HCT116 (cell line): ENCODE data around the gene PTPRC. TPM values are rescaled to one million over a fixed set of nuclear protein-coding genes. Genes with fewer than 3 reads are reported as not detected.

Experiments
- ATAC-seq: fragments of 200-7000 bp; cut with Tn5 transposase; 2 replicates; pipeline ENCODE4 v1.9.1; 2020; ENCODE audit warnings: mild to moderate bottlenecking, moderate library complexity
- BruUV-seq: library from RNA; stranded (reverse); fragments of 400-500 nt; replicated peaks from 2 replicates; lab custom pipeline; 2021; lab: Mats Ljungman, UMichigan
- CTCF ChIA-PET: fragments of 300-600 bp; sonication (Branson Sonifier 250); formaldehyde crosslinking; loops from one replicate; lab custom pipeline; 2021; ENCODE audit warnings: antibody characterized with exemption; lab: Charles Lee
- POLR2A ChIA-PET: fragments of 300-600, 350-600 bp; sonication (Branson Sonifier 250); formaldehyde crosslinking; loops from one replicate; lab custom pipeline; 2021; ENCODE audit warnings: antibody characterized with exemption; lab: Charles Lee
- RAD21 ChIA-PET, 2 experiments: fragments of 300-600 bp; sonication (Branson Sonifier 250); formaldehyde crosslinking; loops; one replicate each; lab custom pipeline; 2023; ENCODE audit warnings: low total read pairs in 2 of 2; ENCODE audit not compliant: uncharacterized antibody in 2 of 2, unreplicated experiment in 2 of 2, low non-redundant PET in 1 of 2; lab: Charles Lee
- DNase-seq: peaks from one replicate; pipeline ENCODE4 v3.0.0-alpha.2; 2010; ENCODE audit warnings: low read depth, low spot score
- H2AFZ ChIP-seq: fragments of 200-600 bp; shearing (Covaris generic), sonication (generic); 2 replicates; pipeline ENCODE4 v1.6.1; 2017; ENCODE audit warnings: low read depth, mixed run types, mixed read lengths, antibody characterized with exemption, low read length; ENCODE audit not compliant: poor library complexity, severe bottlenecking
- H3K27ac ChIP-seq: 2 replicates; pipeline ENCODE4 v1.5.1; 2012; ENCODE audit warnings: low read depth, low read length
- H3K27me3 ChIP-seq: fragments of 200-600 bp; sonication (generic); 2 replicates; pipeline ENCODE4 v1.6.1; 2016; ENCODE audit warnings: mixed run types, low read length, mixed read lengths; ENCODE audit not compliant: insufficient read depth
- H3K36me3 ChIP-seq, 2 experiments: fragments of 200-500 bp in 1 of 2; fragments of 200-600 bp in 1 of 2; sonication (Bioruptor generic) in 1 of 2; sonication (generic) in 1 of 2; 2 replicates each; pipeline versions ENCODE4 v1.5.1 to v1.6.1; 2014 to 2016; ENCODE audit warnings: low read length in 2 of 2, inconsistent platforms in 1 of 2, mixed read lengths in 1 of 2, mixed run types in 1 of 2; ENCODE audit not compliant: insufficient read depth in 2 of 2, control insufficient read depth in 1 of 2
- H3K4me1 ChIP-seq, 2 experiments: fragments of 200-600 bp in 1 of 2; sonication (generic) in 1 of 2; 2 replicates each; pipeline versions ENCODE4 v1.5.1 to v1.6.1; 2012 to 2017; ENCODE audit warnings: low read length in 2 of 2, inconsistent platforms in 1 of 2, mild to moderate bottlenecking in 1 of 2, mixed read lengths in 1 of 2, mixed run types in 1 of 2, moderate library complexity in 1 of 2; ENCODE audit not compliant: insufficient read depth in 2 of 2, control insufficient read depth in 1 of 2
- H3K4me2 ChIP-seq: fragments of 200-600 bp; sonication (generic); 2 replicates; pipeline ENCODE4 v1.6.1; 2017; ENCODE audit warnings: mixed run types, low read length, mixed read lengths
- H3K4me3 ChIP-seq, 2 experiments: fragments of 200-600 bp in 1 of 2; sonication (generic) in 1 of 2; replicated peaks in 1 of 2; 2 replicates each; pipeline ENCODE4 v1.5.1; 2011 to 2016; ENCODE audit warnings: low read length in 2 of 2, control low read depth in 1 of 2, low read depth in 1 of 2, mild to moderate bottlenecking in 1 of 2, mixed read lengths in 1 of 2, mixed run types in 1 of 2
- H3K79me2 ChIP-seq: fragments of 200-600 bp; sonication (generic); 2 replicates; pipeline ENCODE4 v1.6.1; 2017; ENCODE audit warnings: mild to moderate bottlenecking, mixed run types, low read length, moderate library complexity, mixed read lengths; ENCODE audit not compliant: insufficient read depth
- H3K9ac ChIP-seq: fragments of 200-600 bp; sonication (generic); 2 replicates; pipeline ENCODE4 v1.6.1; 2016; ENCODE audit warnings: low read length, mixed read lengths
- H3K9me2 ChIP-seq: fragments of 200-600 bp; sonication (generic), shearing (Covaris generic); 2 replicates; pipeline ENCODE4 v1.6.1; 2017; ENCODE audit warnings: mixed run types, mild to moderate bottlenecking, moderate library complexity; ENCODE audit not compliant: insufficient read depth
- H3K9me3 ChIP-seq, 2 experiments: fragments of 200-500 bp in 1 of 2; fragments of 200-600 bp in 1 of 2; sonication (Bioruptor generic) in 1 of 2; sonication (generic) in 1 of 2; 2 replicates each; pipeline ENCODE4 v1.6.1; 2014 to 2017; ENCODE audit warnings: low read length in 2 of 2, mixed read lengths in 2 of 2, inconsistent platforms in 1 of 2, low read depth in 1 of 2, mild to moderate bottlenecking in 1 of 2, mixed run types in 1 of 2, moderate library complexity in 1 of 2; ENCODE audit not compliant: control insufficient read depth in 1 of 2, insufficient read depth in 1 of 2
- H4K20me1 ChIP-seq: fragments of 200-600 bp; sonication (generic), shearing (Covaris generic); 2 replicates; pipeline ENCODE4 v1.6.1; 2017; ENCODE audit warnings: mixed run types, mild to moderate bottlenecking, moderate library complexity; ENCODE audit not compliant: insufficient read depth
- CBX3 ChIP-seq: IDR thresholded peaks from 2 replicates; pipeline ENCODE4 v1.6.1; 2012; ENCODE audit warnings: low read depth
- CEBPB ChIP-seq: IDR thresholded peaks from 2 replicates; pipeline ENCODE4 v1.6.1; 2012; ENCODE audit warnings: low read depth
- ELF1 ChIP-seq: IDR thresholded peaks from 2 replicates; pipeline ENCODE4 v1.6.1; 2012; ENCODE audit warnings: low read depth, borderline replicate concordance
- EZH2 ChIP-seq: fragments of 200-600 bp; sonication (generic); IDR thresholded peaks from 2 replicates; pipeline ENCODE4 v1.6.1; 2017; ENCODE audit warnings: antibody characterized with exemption, mixed run types
- EZH2phosphoT487 ChIP-seq: fragments of 200-600 bp; IDR thresholded peaks from 2 replicates; pipeline ENCODE4 v1.6.1; 2018; ENCODE audit warnings: antibody characterized with exemption, borderline replicate concordance
- FOSL1 ChIP-seq: IDR thresholded peaks from 2 replicates; pipeline ENCODE4 v1.6.1; 2012; ENCODE audit warnings: low read depth
- JUND ChIP-seq: IDR thresholded peaks from 2 replicates; pipeline ENCODE4 v1.6.1; 2012
- POLR2A ChIP-seq: IDR thresholded peaks from 2 replicates; pipeline ENCODE4 v1.7.0; 2011; ENCODE audit warnings: borderline replicate concordance; ENCODE audit not compliant: insufficient read depth, insufficient read length; ENCODE audit errors: extremely low read depth
- POLR2AphosphoS5 ChIP-seq: IDR thresholded peaks from 2 replicates; pipeline ENCODE4 v1.6.1; 2011; ENCODE audit warnings: mild to moderate bottlenecking, low read depth, low read length, moderate library complexity
- RAD21 ChIP-seq: IDR thresholded peaks from 2 replicates; pipeline ENCODE4 v1.6.1; 2012; ENCODE audit warnings: low read depth, mild to moderate bottlenecking
- SIN3A ChIP-seq: IDR thresholded peaks from 2 replicates; pipeline ENCODE4 v1.6.1; 2012; ENCODE audit warnings: low read depth
- SP1 ChIP-seq: IDR thresholded peaks from 2 replicates; pipeline ENCODE4 v1.6.1; 2012; ENCODE audit warnings: low read depth
- YY1 ChIP-seq: IDR thresholded peaks from 2 replicates; pipeline ENCODE4 v1.6.1; 2011; ENCODE audit warnings: low read length, low read depth, moderate library complexity, mild to moderate bottlenecking; ENCODE audit not compliant: insufficient replicate concordance; ENCODE audit errors: extremely low read depth
- ZNF274 ChIP-seq: fragments of 200-500 bp; sonication (Bioruptor generic); IDR thresholded peaks from 2 replicates; pipeline ENCODE4 v1.6.1; 2014; ENCODE audit warnings: mild to moderate bottlenecking, low read depth, low read length, inconsistent platforms
- intact Hi-C: fragments of 100-400 bp; cut with micrococcal nuclease; formaldehyde crosslinking; loops from 2 replicates; pipeline ENCODE4 v1.10.0; 2022
- total RNA-seq: library from RNA; stranded (reverse); gene quantifications from one replicate; pipeline ENCODE4 v1.2.1, GENCODE V29; 2021; ENCODE audit not compliant: unreplicated experiment
- TF ChIP-seq, protein P1 (sequence below): IDR thresholded peaks from 2 replicates; pipeline ENCODE4 v1.6.1; 2011; ENCODE audit warnings: mild to moderate bottlenecking, low read length, moderate library complexity; ENCODE audit not compliant: insufficient replicate concordance; ENCODE audit errors: extremely low read depth
- TF ChIP-seq, protein P2 (sequence below): IDR thresholded peaks from 2 replicates; pipeline ENCODE4 v1.6.1; 2012

PTPRC gene
- total RNA-seq, 1 experiment from 2014 or later = 1.2 TPM

DNA sequence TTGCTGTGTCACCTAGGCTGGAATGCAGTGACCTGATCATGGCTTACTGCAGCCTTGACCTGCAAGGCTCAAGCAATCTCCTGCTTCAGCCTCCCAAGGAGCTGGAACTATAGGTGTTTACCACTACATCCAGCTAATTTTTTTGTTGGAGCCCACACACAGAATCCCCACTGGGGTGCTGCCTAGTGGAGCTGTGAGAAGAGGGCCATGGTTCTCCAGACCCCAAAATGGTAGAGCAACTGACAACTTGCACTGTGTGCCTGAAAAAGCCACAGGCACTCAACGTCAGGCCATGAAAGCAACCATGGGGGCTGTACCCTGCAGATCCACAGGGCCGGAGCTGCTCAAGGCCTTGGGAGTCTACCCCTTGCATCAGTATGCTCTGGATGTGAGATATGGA lies 39.1 kb upstream of the PTPRC start:
- Histone ChIP-seq H3K9me2 (no peaks in the 10 kb centered on the region), H3K4me1 (no peaks in the 10 kb centered on the region), H3K27me3 (no peaks in the 10 kb centered on the region), H3K4me2 (no peak overlapping the region), H2AFZ (no peak overlapping the region), H4K20me1 (no peaks in the 10 kb centered on the region), H3K4me3 (no peak overlapping the region), H3K9ac (no peak overlapping the region), H3K9me3 (no peaks in the 10 kb centered on the region), H3K27ac (no peak overlapping the region), H3K36me3 (no peaks in the 10 kb centered on the region), H3K79me2 (no peaks in the 10 kb centered on the region)
- BruUV-seq = no TSS peak
- DNase-seq = no peak
- RAD21 ChIA-PET = no interaction called here
- POLR2A ChIA-PET = no interaction called here
- intact Hi-C loops = no loop called here
- ATAC-seq = no peak
- CTCF ChIA-PET = no interaction called here
- TF ChIP-seq EZH2phosphoT487 (no peak), POLR2A (no peak), ELF1 (no peak), EZH2 (no peak), FOSL1 (no peak), CEBPB (no peak), SP1 (no peak), YY1 (no peak), ZNF274 (no peak), RAD21 (no peak), SIN3A (no peak), POLR2AphosphoS5 (no peak), JUND (no peak), CBX3 (no peak)
- TF ChIP-seq, protein P1, sequence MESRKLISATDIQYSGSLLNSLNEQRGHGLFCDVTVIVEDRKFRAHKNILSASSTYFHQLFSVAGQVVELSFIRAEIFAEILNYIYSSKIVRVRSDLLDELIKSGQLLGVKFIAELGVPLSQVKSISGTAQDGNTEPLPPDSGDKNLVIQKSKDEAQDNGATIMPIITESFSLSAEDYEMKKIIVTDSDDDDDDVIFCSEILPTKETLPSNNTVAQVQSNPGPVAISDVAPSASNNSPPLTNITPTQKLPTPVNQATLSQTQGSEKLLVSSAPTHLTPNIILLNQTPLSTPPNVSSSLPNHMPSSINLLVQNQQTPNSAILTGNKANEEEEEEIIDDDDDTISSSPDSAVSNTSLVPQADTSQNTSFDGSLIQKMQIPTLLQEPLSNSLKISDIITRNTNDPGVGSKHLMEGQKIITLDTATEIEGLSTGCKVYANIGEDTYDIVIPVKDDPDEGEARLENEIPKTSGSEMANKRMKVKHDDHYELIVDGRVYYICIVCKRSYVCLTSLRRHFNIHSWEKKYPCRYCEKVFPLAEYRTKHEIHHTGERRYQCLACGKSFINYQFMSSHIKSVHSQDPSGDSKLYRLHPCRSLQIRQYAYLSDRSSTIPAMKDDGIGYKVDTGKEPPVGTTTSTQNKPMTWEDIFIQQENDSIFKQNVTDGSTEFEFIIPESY = no peak
- TF ChIP-seq, protein P2, sequence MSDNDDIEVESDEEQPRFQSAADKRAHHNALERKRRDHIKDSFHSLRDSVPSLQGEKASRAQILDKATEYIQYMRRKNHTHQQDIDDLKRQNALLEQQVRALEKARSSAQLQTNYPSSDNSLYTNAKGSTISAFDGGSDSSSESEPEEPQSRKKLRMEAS = no peak
